ENCODE results near the gene NRCAM.

GRCh38 chr7:108311446-108312168, 144.6 kb downstream of the NRCAM start:
- TF ChIP-seq CTCF (IDR thresholded peaks at IDR 0.05; ENCODE audit: insufficient read depth, low read length, poor library complexity, severe bottlenecking): no peak
- no peak for TF ChIP-seq EZH2phosphoT487 (conservative IDR thresholded peaks at IDR 0.05; ENCODE audit: low read length)

All from SU-DHL-6 (cell line).